ENCODE results near the gene NPHP4.

The NPHP4 gene

DNA sequence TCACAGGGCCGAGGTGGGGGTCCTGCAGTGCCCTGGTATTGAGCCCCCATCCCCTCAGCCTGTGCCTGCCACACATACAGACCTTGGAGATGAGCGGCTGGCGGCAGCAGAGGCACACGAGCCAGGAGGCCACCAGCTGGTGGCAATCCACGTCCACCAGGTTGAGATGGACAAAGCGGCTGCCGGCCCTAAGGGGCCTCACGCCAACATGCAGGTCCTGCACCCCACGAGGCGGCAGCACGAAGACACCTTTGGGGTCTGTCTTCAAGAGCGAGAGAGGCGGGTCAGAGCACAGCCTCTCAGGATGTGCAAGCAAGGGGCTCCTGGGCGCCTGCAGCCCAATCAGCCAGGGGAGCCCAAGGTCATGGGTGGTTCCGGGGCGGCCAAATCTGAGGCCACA lies 128.0 kb downstream of the NPHP4 start:
- H3K4me3 Mint-ChIP-seq: no peak overlapping the region
- peaks cover 15% of the 10 kb centered on the region for H3K36me3 Mint-ChIP-seq (ENCODE audit: low read depth)
- TF ChIP-seq, protein P1, sequence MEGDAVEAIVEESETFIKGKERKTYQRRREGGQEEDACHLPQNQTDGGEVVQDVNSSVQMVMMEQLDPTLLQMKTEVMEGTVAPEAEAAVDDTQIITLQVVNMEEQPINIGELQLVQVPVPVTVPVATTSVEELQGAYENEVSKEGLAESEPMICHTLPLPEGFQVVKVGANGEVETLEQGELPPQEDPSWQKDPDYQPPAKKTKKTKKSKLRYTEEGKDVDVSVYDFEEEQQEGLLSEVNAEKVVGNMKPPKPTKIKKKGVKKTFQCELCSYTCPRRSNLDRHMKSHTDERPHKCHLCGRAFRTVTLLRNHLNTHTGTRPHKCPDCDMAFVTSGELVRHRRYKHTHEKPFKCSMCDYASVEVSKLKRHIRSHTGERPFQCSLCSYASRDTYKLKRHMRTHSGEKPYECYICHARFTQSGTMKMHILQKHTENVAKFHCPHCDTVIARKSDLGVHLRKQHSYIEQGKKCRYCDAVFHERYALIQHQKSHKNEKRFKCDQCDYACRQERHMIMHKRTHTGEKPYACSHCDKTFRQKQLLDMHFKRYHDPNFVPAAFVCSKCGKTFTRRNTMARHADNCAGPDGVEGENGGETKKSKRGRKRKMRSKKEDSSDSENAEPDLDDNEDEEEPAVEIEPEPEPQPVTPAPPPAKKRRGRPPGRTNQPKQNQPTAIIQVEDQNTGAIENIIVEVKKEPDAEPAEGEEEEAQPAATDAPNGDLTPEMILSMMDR (IDR thresholded peaks at IDR 0.05): no peak
- no peaks in the 10 kb centered on the region for H3K27me3 Mint-ChIP-seq (ENCODE audit: low read depth, poor library complexity)
- no peak overlapping the region for H3K27ac Mint-ChIP-seq
- H3K9me3 Mint-ChIP-seq: peaks cover 8% of the 10 kb centered on the region
- H3K4me1 Mint-ChIP-seq: peaks cover 5% of the 10 kb centered on the region
- no peak for DNase-seq

- peaks cover 5% of the 10 kb centered on the region for H3K36me3 Mint-ChIP-seq (ENCODE audit: low read depth)
- no peak overlapping the region for H3K27ac Mint-ChIP-seq
- TF ChIP-seq, protein P1 (IDR thresholded peaks at IDR 0.05): no peak
- no peaks in the 10 kb centered on the region for H3K27me3 Mint-ChIP-seq (ENCODE audit: low read depth, poor library complexity)
- peaks cover 5% of the 10 kb centered on the region for H3K4me1 Mint-ChIP-seq
- no peak overlapping the region for H3K4me3 Mint-ChIP-seq
- H3K9me3 Mint-ChIP-seq: no peaks in the 10 kb centered on the region
- no peak for DNase-seq
Measured at GRCh38 chr1:5863238-5863637, 129.0 kb downstream of the NPHP4 start.

- Mint-ChIP-seq H3K4me1 (peaks cover 5% of the 10 kb centered on the region), H3K9me3 (no peaks in the 10 kb centered on the region), H3K4me3 (no peak overlapping the region), H3K36me3 (ENCODE audit: low read depth) (no peaks in the 10 kb centered on the region), H3K27me3 (ENCODE audit: low read depth, poor library complexity) (no peaks in the 10 kb centered on the region), H3K27ac (no peak overlapping the region)
- no peak for DNase-seq
- TF ChIP-seq, protein P1 (IDR thresholded peaks at IDR 0.05): no peak
Measured at GRCh38 chr1:5861871-5862825, 130.1 kb downstream of the NPHP4 start.

- H3K27ac Mint-ChIP-seq: no peak overlapping the region
- H3K4me3 Mint-ChIP-seq: no peak overlapping the region
- H3K36me3 Mint-ChIP-seq (ENCODE audit: low read depth): no peaks in the 10 kb centered on the region
- no peaks in the 10 kb centered on the region for H3K9me3 Mint-ChIP-seq
- no peaks in the 10 kb centered on the region for H3K4me1 Mint-ChIP-seq
- H3K27me3 Mint-ChIP-seq (ENCODE audit: low read depth, poor library complexity): no peaks in the 10 kb centered on the region
- DNase-seq: no peak
- TF ChIP-seq, protein P1 (IDR thresholded peaks at IDR 0.05): no peak
Measured at GRCh38 chr1:5860277-5860676, 131.9 kb downstream of the NPHP4 start.

GRCh38 chr1:5859766-5860165 lies 132.5 kb downstream of the NPHP4 start:
- Mint-ChIP-seq H3K27me3 (ENCODE audit: low read depth, poor library complexity) (no peaks in the 10 kb centered on the region), H3K36me3 (ENCODE audit: low read depth) (no peaks in the 10 kb centered on the region), H3K27ac (no peak overlapping the region), H3K9me3 (no peaks in the 10 kb centered on the region), H3K4me3 (no peak overlapping the region), H3K4me1 (no peaks in the 10 kb centered on the region)
- no peak for DNase-seq
- TF ChIP-seq, protein P1 (IDR thresholded peaks at IDR 0.05): no peak
